HG03565 (cell line): ENCODE measurements around the gene ZNF571.
A peak's percentile ranks its signal among the peaks of the same experiment; 100 is the strongest.

Experiments
- ATAC-seq: cut with Tn5 transposase; IDR thresholded peaks from one replicate; pipeline ENCODE4 v1.9.1; 2021; ENCODE audit warnings: mild to moderate bottlenecking, moderate library complexity; ENCODE audit not compliant: unreplicated experiment

Gene ZNF571

GRCh38 chr19:37594304-37594981 is at the start of gene ZNF571, which contains the start of gene ZNF540:
TSS of gene ZNF571 (minus strand) at chr19:37594792. CDS start at chr19:37586676, 8,116 bp downstream.
TSS of gene ZNF540 (plus strand) at chr19:37594876. CDS start at chr19:37598448, 3,572 bp downstream.
- peak; percentile 95 for ATAC-seq

GRCh38 chr19:37635076-37636056 is 40.8 kb upstream of the ZNF571 start:
- ATAC-seq = no peak

- peak; percentile 18 for ATAC-seq
These were observed 390 bp upstream of the ZNF571 start for GRCh38 chr19:37594982-37595382.

GRCh38 chr19:37593996-37594303 is 642 bp downstream of the ZNF571 start:
- ATAC-seq = peak; percentile 28

GRCh38 chr19:37583340-37583739 is 11.3 kb downstream of the ZNF571 start:
- no peak for ATAC-seq

GRCh38 chr19:37572203-37572602 is 22.4 kb downstream of the ZNF571 start:
- no peak for ATAC-seq

GRCh38 chr19:37565370-37565669 is 29.3 kb downstream of the ZNF571 start:
- ATAC-seq = no peak

GRCh38 chr19:37564624-37565369 is 29.8 kb downstream of the ZNF571 start:
- ATAC-seq = no peak

GRCh38 chr19:37563518-37563917 is 31.1 kb downstream of the ZNF571 start:
- ATAC-seq = no peak

- ATAC-seq = peak; percentile 70
These were observed 43.2 kb downstream of the ZNF571 start for GRCh38 chr19:37551129-37551993.

GRCh38 chr19:37537391-37537947 is 57.1 kb downstream of the ZNF571 start:
- ATAC-seq = no peak

- ATAC-seq = no peak
These were observed 74.7 kb downstream of the ZNF571 start for GRCh38 chr19:37519890-37520289.
